Measurements from ENCODE around the gene EDC3. TPM values are rescaled to one million over a fixed set of nuclear protein-coding genes. Genes with fewer than 3 reads are reported as not detected.

The EDC3 gene
- total RNA-seq, 4 donors from 2014 or later: 8.7 to 40.6 (median 17.9) TPM

- DNase-seq: no peak
- Histone ChIP-seq H3K27me3 (no peaks in the 10 kb centered on the region), H3K27ac (no peak overlapping the region), H3K4me3 (no peak overlapping the region), H3K36me3 (no peaks in the 10 kb centered on the region), H3K4me1 (peaks cover 0 to 7% of the 10 kb centered on the region in 2 donors), H3K9me3 (no peaks in the 10 kb centered on the region)
- intact Hi-C loops (cut with DNase I; ENCODE audit: low total_unique reads): loop anchor here (5.0 kb wide), 1 partner anchor 77 kb away; the partner anchor contains the start of gene ARID3B
- TF ChIP-seq CTCF (IDR thresholded peaks at IDR 0.05): no peak
- no peak for TF ChIP-seq POLR2A (IDR thresholded peaks at IDR 0.05)
Measured at GRCh38 chr15:74618841-74619596, 76.8 kb downstream of the EDC3 start.

GRCh38 chr15:74616996-74617395 lies 78.8 kb downstream of the EDC3 start:
- TF ChIP-seq CTCF (IDR thresholded peaks at IDR 0.05) (no peak), POLR2A (IDR thresholded peaks at IDR 0.05) (no peak)
- no peaks in the 10 kb centered on the region for H3K36me3 ChIP-seq
- no peak for DNase-seq
- intact Hi-C loops (cut with DNase I; ENCODE audit: low total_unique reads): loop anchor here (5.0 kb wide), 1 partner anchor 75 kb away; the partner anchor contains the start of gene ARID3B
- H3K9me3 ChIP-seq: no peaks in the 10 kb centered on the region
- no peaks in the 10 kb centered on the region for H3K27me3 ChIP-seq
- H3K4me1 ChIP-seq: peaks cover 0 to 7% of the 10 kb centered on the region in 2 donors
- peak overlapping the region; percentile 71 to 86 for H3K4me3 ChIP-seq
- H3K27ac ChIP-seq: peak overlapping the region; percentile 82 to 94

GRCh38 chr15:74616366-74616939 lies 79.4 kb downstream of the EDC3 start:
- Histone ChIP-seq H3K9me3 (no peaks in the 10 kb centered on the region), H3K4me3 (peak overlapping the region; percentile 71 to 86), H3K36me3 (no peaks in the 10 kb centered on the region), H3K27me3 (no peaks in the 10 kb centered on the region), H3K27ac (peak overlapping the region; percentile 82 to 94), H3K4me1 (peaks cover 0 to 7% of the 10 kb centered on the region in 2 donors)
- intact Hi-C loops (cut with DNase I; ENCODE audit: low total_unique reads): loop anchor here (5.0 kb wide), 1 partner anchor 74 kb away; the partner anchor contains the start of gene ARID3B
- DNase-seq: peak; percentile 63 to 68
- TF ChIP-seq CTCF (IDR thresholded peaks at IDR 0.05) (no peak), POLR2A (IDR thresholded peaks at IDR 0.05) (no peak)

GRCh38 chr15:74615508-74616365 lies 80.1 kb downstream of the EDC3 start, which contains the start of gene CLK3:
CLK3 (plus strand) TSS chr15:74615836; CDS start chr15:74619197, 3,361 bp downstream.
- H3K4me1 ChIP-seq: peaks cover 0 to 7% of the 10 kb centered on the region in 2 donors
- no peaks in the 10 kb centered on the region for H3K9me3 ChIP-seq
- no peaks in the 10 kb centered on the region for H3K36me3 ChIP-seq
- peak within 1 kb of the TSS; percentile 71 to 86 for H3K4me3 ChIP-seq
- no peaks in the 10 kb centered on the region for H3K27me3 ChIP-seq
- intact Hi-C loops (cut with DNase I; ENCODE audit: low total_unique reads): loop anchor here (5.0 kb wide), 1 partner anchor 73 kb away; the partner anchor contains the start of gene ARID3B
- peak within 1 kb of the TSS; percentile 82 to 94 for H3K27ac ChIP-seq
- DNase-seq: peak; percentile 94 to 96
- peak; percentile 74 to 85 for TF ChIP-seq POLR2A (IDR thresholded peaks at IDR 0.05)
- no peak for TF ChIP-seq CTCF (IDR thresholded peaks at IDR 0.05)
